SK-N-MC (cell line): ENCODE data around the gene CLDN25.

ENCODE experiments used
- EZH2 ChIP-seq: fragments of 200-600 bp; sonication (generic); IDR thresholded peaks from one replicate; pipeline ENCODE4 v1.6.1; 2017; ENCODE audit warnings: antibody characterized with exemption
- FOXP2 ChIP-seq: optimal IDR thresholded peaks from 2 replicates; pipeline ENCODE3; 2011; ENCODE audit warnings: mild to moderate bottlenecking, moderate library complexity; ENCODE audit not compliant: insufficient read depth; ENCODE audit errors: extremely low read length, control extremely low read depth
- POLR2AphosphoS5 ChIP-seq: IDR thresholded peaks from 2 replicates; pipeline ENCODE4 v1.6.1; 2012; ENCODE audit warnings: mild to moderate bottlenecking, low read depth, low read length, borderline replicate concordance

DNA sequence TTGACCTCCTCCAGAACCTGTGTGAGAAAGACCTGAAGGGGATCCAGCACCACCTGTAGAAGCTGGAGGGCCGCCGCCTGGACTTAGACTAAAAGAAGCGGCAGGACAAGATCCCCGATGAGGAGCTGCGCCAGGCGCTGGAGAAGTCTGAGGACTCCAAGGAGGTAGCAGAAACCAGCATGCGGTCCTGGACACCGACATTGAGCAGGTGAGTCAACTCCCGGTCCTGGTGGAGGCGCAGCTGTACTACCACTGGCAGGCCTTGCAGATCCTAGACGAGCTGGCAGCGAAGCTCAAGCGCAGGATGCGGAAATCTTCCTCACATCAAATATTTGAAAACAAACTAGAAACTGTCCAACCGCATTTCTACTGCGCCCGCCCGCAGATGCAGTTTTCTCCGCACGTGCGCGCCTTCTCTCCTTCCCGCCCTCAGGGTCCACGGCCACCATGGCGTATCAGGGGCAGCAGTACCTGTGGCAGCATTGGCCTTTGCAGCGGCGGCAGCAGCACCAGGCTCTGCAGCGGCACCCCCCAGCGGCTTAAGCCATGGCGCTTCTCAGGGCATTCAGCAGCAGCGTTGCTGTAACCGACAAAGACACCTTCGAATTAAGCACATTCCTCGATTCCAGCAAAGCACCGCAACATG lies 10.2 kb downstream of the CLDN25 start:
- TF ChIP-seq POLR2AphosphoS5 (no peak), EZH2 (no peak), FOXP2 (no peak)
